Measurements from ENCODE around the gene TOP1. TPM values are rescaled to one million over a fixed set of nuclear protein-coding genes. Genes with fewer than 3 reads are reported as not detected.

Gene TOP1
- total RNA-seq, 1 donor from 2014 or later = 102 TPM

DNA sequence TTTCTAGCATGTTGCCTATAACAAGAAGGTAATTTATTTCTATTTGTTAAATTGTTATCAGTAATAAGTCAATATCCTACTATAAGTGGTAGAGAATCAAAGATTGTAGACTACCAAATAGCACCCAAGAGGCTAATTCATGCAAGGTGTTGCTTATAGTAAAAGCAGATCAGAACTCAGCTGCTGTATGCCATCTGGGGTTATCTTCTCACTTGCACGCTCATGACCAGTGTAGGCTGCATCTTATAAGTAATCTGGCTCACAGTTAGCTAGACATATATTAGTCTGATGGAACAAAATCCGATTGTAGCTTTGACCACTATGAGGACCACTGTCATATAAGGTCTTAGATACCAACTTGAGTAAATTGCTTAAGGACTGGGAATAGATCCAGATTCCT is 17.0 kb downstream of the TOP1 start:
- Mint-ChIP-seq H3K27ac (ENCODE audit: unreplicated experiment) (no peak overlapping the region), H3K27me3 (ENCODE audit: low read depth) (no peaks in the 10 kb centered on the region), H3K4me3 (no peak overlapping the region), H3K9me3 (no peaks in the 10 kb centered on the region), H3K36me3 (ENCODE audit: low read depth) (no peaks in the 10 kb centered on the region), H3K4me1 (peaks cover 61% of the 10 kb centered on the region)
- no peak for DNase-seq (ENCODE audit: low read depth, low spot score)
- TF ChIP-seq, protein P1, sequence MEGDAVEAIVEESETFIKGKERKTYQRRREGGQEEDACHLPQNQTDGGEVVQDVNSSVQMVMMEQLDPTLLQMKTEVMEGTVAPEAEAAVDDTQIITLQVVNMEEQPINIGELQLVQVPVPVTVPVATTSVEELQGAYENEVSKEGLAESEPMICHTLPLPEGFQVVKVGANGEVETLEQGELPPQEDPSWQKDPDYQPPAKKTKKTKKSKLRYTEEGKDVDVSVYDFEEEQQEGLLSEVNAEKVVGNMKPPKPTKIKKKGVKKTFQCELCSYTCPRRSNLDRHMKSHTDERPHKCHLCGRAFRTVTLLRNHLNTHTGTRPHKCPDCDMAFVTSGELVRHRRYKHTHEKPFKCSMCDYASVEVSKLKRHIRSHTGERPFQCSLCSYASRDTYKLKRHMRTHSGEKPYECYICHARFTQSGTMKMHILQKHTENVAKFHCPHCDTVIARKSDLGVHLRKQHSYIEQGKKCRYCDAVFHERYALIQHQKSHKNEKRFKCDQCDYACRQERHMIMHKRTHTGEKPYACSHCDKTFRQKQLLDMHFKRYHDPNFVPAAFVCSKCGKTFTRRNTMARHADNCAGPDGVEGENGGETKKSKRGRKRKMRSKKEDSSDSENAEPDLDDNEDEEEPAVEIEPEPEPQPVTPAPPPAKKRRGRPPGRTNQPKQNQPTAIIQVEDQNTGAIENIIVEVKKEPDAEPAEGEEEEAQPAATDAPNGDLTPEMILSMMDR (conservative IDR thresholded peaks at IDR 0.05) = no peak

DNA sequence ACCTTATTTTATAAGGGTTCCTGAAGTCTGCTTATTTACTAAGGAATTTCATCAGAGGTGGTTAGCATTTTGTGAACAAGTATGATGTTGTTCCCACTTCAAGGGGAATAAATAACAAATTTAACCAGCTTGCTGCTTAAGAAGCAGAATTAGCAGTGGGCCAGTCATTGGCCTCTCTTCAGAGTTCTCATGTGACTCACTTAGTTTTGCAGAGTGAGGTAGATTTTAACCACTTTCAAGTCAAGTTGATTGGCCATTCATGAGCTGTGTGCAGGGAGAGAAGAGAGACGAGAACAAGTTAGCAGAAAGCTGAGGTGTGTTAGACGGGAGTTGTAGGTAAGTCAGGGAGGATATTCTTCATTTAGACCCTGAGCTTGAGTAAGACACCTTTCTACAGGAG is 18.1 kb downstream of the TOP1 start:
- no peak for DNase-seq (ENCODE audit: low read depth, low spot score)
- TF ChIP-seq, protein P1 (conservative IDR thresholded peaks at IDR 0.05) = no peak
- no peak overlapping the region for H3K4me3 Mint-ChIP-seq
- H3K27ac Mint-ChIP-seq (ENCODE audit: unreplicated experiment) = no peak overlapping the region
- H3K9me3 Mint-ChIP-seq = no peaks in the 10 kb centered on the region
- no peaks in the 10 kb centered on the region for H3K27me3 Mint-ChIP-seq (ENCODE audit: low read depth)
- no peaks in the 10 kb centered on the region for H3K36me3 Mint-ChIP-seq (ENCODE audit: low read depth)
- peaks cover 72% of the 10 kb centered on the region for H3K4me1 Mint-ChIP-seq

DNA sequence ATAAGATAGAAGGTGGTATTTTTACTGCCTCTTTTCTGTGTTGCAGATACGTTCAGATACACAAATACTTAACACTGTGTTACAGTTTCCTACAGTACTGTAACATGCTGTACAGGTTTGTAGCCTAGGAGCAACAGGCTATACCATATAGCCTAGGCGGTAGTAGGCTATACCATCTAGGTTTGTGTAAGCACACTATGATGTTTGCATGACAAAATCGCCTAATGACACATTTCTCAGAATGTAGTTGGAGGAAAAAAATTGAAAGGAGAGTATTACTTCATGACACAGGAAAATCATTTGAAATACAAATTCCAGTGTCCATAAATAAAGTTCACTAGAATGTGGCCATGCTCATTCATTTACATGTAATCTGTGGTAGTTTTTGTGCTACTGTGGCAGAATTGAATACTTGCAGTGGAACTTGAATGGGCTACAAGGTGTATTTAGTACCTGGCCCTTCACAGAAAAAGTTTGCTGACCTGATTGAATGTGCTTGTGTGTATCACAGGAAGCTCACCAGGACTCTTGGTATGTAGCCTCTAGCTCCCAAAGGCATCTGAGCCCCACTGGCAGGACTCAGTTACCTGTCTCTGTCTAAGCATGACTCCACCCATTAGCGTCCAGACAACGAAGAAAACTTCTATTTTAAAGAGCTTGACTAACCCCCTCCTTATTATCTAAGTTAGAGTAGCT is 18.8 kb downstream of the TOP1 start:
- no peak for DNase-seq (ENCODE audit: low read depth, low spot score)
- Mint-ChIP-seq H3K36me3 (ENCODE audit: low read depth) (no peaks in the 10 kb centered on the region), H3K27me3 (ENCODE audit: low read depth) (no peaks in the 10 kb centered on the region), H3K4me3 (peak overlapping the region; percentile 32), H3K9me3 (no peaks in the 10 kb centered on the region), H3K27ac (ENCODE audit: unreplicated experiment) (no peak overlapping the region), H3K4me1 (peaks cover 76% of the 10 kb centered on the region)
- TF ChIP-seq, protein P1 (conservative IDR thresholded peaks at IDR 0.05) = no peak

DNA sequence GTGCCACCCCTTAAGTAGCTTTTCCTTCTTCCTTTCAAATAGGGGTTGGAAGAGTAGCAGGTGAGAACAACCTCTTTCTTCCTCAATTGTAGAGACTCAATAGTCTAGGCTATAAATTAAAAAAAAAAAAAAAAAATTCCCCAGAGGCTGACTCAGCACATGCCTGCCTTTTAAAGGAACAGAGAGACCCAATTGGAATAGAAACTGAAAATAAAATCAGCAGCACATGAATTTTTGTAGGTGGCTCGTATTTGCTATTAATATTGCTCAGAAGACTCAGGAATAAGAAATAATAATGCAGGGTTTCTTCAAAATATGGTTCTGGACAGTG is 19.3 kb downstream of the TOP1 start:
- TF ChIP-seq, protein P1 (conservative IDR thresholded peaks at IDR 0.05) = no peak
- Mint-ChIP-seq H3K27me3 (ENCODE audit: low read depth) (no peaks in the 10 kb centered on the region), H3K36me3 (ENCODE audit: low read depth) (no peaks in the 10 kb centered on the region), H3K4me3 (no peak overlapping the region), H3K9me3 (no peaks in the 10 kb centered on the region), H3K27ac (ENCODE audit: unreplicated experiment) (no peak overlapping the region), H3K4me1 (peaks cover 73% of the 10 kb centered on the region)
- no peak for DNase-seq (ENCODE audit: low read depth, low spot score)

DNA sequence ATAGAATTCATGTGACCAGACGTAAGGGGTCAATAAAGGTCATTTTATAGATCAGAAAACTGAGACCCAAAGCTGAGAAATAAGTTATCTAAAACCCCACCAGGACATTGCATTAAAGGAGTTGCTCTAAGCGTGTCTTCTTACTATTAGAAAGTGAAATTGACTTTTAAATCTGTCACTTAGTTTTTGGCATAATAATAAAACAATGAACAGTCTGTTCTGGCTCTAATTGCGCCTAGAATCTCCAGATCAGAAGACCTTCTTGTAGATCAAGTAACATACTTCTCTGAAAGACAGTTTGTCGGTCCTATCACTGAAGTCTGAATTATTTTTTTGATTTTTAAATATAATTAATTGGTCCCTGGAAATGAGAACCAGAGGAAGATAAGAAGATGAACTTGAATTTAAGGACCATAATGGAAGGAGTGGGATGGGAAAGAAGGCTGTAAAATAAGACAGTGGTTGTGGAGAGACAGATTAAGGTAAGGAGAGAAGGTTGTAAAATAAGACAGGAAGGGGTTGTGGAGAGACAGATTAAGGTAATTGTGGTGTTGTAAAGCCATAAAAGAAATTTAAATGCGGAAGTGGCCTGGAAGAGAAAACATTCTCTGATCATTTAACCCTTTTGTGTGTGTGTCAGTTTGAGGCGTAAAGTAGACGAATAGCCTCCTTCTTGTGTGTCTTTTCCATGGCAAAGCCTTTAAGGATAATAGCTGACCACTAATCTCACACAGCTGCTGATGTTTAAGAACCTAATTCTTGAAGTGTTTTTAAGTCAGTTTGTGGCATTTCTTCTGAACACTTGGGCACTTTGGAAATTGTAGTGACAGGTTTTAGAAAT is 20.1 kb downstream of the TOP1 start:
- Mint-ChIP-seq H3K36me3 (ENCODE audit: low read depth) (no peaks in the 10 kb centered on the region), H3K27ac (ENCODE audit: unreplicated experiment) (no peak overlapping the region), H3K9me3 (no peaks in the 10 kb centered on the region), H3K27me3 (ENCODE audit: low read depth) (no peaks in the 10 kb centered on the region), H3K4me3 (no peak overlapping the region), H3K4me1 (peaks cover 73% of the 10 kb centered on the region)
- DNase-seq (ENCODE audit: low read depth, low spot score) = no peak
- TF ChIP-seq, protein P1 (conservative IDR thresholded peaks at IDR 0.05) = no peak

All from neural crest cell (in vitro differentiated cells).